ENCODE results near the gene KLHL3. TPM values are rescaled to one million over a fixed set of nuclear protein-coding genes. Genes with fewer than 3 reads are reported as not detected.

KLHL3 gene
- total and polyA plus RNA-seq, 10 donors, result 1.3 to 17.9 (median 9.5) TPM

DNA sequence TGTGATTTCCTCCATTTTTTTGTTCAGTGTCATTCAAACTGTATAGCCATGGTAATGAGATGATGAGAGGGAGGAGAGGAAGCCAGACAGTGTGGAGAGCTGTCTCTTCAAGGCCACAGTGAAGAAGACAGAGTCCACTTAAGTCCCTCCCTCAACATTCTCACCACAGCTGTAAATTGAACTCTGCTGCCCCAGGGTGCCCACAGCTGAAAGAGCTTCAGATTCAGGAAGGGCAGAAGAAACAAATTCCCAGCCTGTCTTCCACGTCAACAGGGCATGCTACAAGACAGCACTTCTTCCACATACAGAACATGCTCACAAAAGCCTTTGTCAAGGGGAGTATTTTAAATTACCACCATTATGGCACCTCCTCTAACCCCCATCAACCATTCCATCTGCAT, 100.4 kb downstream of the KLHL3 start:
- H3K4me1 ChIP-seq, result peaks cover 0 to 2% (median 0%) of the 10 kb centered on the region in 6 donors

DNA sequence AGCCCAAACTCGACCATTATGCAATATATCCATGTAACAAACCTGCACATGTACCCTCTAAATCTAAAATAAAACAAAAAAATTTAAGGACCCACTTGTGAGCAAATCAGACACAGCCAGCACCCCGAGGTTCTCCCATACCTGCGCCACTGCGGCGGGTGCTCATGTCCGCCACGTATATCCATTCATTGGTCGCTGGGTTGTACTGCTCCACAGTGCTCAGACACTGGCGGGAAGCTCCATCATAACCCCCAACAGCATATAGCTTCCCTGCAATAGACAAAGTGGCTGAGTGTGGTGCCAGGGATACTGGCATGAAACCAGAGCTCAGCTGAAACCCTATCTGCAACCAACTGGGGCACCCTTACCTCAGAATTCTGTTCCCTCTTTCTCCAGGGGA, 102.0 kb downstream of the KLHL3 start:
- TF ChIP-seq POLR2AphosphoS5 (IDR thresholded peaks at IDR 0.05), result no peak
- TF ChIP-seq, protein P1, sequence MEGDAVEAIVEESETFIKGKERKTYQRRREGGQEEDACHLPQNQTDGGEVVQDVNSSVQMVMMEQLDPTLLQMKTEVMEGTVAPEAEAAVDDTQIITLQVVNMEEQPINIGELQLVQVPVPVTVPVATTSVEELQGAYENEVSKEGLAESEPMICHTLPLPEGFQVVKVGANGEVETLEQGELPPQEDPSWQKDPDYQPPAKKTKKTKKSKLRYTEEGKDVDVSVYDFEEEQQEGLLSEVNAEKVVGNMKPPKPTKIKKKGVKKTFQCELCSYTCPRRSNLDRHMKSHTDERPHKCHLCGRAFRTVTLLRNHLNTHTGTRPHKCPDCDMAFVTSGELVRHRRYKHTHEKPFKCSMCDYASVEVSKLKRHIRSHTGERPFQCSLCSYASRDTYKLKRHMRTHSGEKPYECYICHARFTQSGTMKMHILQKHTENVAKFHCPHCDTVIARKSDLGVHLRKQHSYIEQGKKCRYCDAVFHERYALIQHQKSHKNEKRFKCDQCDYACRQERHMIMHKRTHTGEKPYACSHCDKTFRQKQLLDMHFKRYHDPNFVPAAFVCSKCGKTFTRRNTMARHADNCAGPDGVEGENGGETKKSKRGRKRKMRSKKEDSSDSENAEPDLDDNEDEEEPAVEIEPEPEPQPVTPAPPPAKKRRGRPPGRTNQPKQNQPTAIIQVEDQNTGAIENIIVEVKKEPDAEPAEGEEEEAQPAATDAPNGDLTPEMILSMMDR (IDR thresholded peaks at IDR 0.05 in 8 of 11, conservative IDR thresholded peaks at IDR 0.05 in 3 of 11), result no peak
- TF ChIP-seq POLR2A (IDR thresholded peaks at IDR 0.05), result no peak
- Histone ChIP-seq H3K27ac (no peak overlapping the region), H3K27me3 (replicated peaks in 1 of 7) (no peaks in the 10 kb centered on the region), H3K4me3 (no peak overlapping the region), H3K36me3 (peaks cover 0 to 19% (median 4%) of the 10 kb centered on the region in 6 donors), H3K9me3 (peaks cover 0 to 5% (median 1%) of the 10 kb centered on the region in 8 donors), H3K4me1 (peaks cover 0 to 15% (median 7%) of the 10 kb centered on the region in 6 donors)
- intact Hi-C loops (cut with DNase I; ENCODE audit: low total_unique reads), result no loop called here
- DNase-seq, result no peak
- 94 to 98% (median 96%) methylated on average over 9 of the region's 9 CpGs for WGBS, 5 donors

More for the DNA sequence above, 100.4 kb downstream of the KLHL3 start:
- DNase-seq, result no peak
- Histone ChIP-seq H3K4me3 (no peak overlapping the region), H3K27me3 (replicated peaks in 1 of 7) (no peaks in the 10 kb centered on the region), H3K36me3 (peaks cover 0 to 26% (median 6%) of the 10 kb centered on the region in 6 donors), H3K27ac (no peak overlapping the region), H3K9me3 (peaks cover 0 to 5% (median 1%) of the 10 kb centered on the region in 8 donors)
- TF ChIP-seq, protein P1 (IDR thresholded peaks at IDR 0.05 in 8 of 11, conservative IDR thresholded peaks at IDR 0.05 in 3 of 11), result no peak
- TF ChIP-seq POLR2A (IDR thresholded peaks at IDR 0.05), result no peak
- TF ChIP-seq POLR2AphosphoS5 (IDR thresholded peaks at IDR 0.05), result no peak
- WGBS, 5 donors, result 69 to 85% (median 74%) methylated on average over 1 of the region's 1 CpG
- intact Hi-C loops (cut with DNase I; ENCODE audit: low total_unique reads), result no loop called here

DNA sequence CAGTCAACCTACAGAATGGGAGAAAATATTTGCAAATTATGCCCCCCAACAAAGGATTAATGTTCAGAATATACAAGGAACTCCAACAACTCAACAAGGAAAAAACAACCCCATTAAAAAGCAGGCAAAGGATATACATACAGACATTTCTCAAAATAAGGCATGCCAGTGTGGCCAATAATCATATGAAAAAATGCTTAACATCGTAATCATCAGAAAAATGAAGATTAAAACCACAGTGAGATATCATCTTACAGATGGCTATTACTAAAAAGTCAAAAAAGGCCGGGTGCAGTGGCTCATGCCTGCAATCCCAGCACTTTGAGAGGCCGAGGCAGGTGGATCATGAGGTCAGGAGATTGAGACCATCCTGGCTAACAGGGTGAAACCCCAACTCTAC, 103.2 kb downstream of the KLHL3 start:
- TF ChIP-seq POLR2A (IDR thresholded peaks at IDR 0.05) (no peak), POLR2AphosphoS5 (IDR thresholded peaks at IDR 0.05) (no peak)
- TF ChIP-seq, protein P1 (IDR thresholded peaks at IDR 0.05 in 8 of 11, conservative IDR thresholded peaks at IDR 0.05 in 3 of 11), result no peak
- H3K36me3 ChIP-seq, result peaks cover 0 to 13% (median 2%) of the 10 kb centered on the region in 6 donors
- DNase-seq, result no peak
- peaks cover 0 to 4% (median 1%) of the 10 kb centered on the region in 8 donors for H3K9me3 ChIP-seq
- 84 to 98% (median 94%) methylated on average over 3 of the region's 3 CpGs for WGBS, 5 donors
- no peak overlapping the region for H3K27ac ChIP-seq
- intact Hi-C loops (cut with DNase I; ENCODE audit: low total_unique reads), result no loop called here
- H3K4me3 ChIP-seq, result no peak overlapping the region
- H3K4me1 ChIP-seq, result peaks cover 0 to 15% (median 7%) of the 10 kb centered on the region in 6 donors
- H3K27me3 ChIP-seq (replicated peaks in 1 of 7), result no peaks in the 10 kb centered on the region

DNA sequence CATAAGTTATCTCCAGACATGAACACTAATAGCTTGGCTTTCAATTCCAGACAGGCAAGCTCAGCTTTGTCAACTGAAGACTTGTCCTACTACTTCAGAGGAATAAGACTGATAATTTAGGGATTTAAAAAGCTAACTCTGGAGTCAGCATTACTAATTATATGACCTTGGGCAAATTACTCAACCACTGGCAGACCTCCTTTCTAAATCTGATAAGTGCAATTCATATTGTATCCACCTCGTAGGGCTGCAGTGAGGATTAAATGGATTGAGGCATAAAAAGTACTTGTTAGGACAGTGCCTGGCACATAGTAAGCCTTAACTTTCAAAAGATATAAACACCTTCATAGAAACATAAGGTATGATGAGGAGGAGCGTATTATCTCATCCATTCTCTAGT, 104.4 kb downstream of the KLHL3 start:
- Histone ChIP-seq H3K27me3 (replicated peaks in 1 of 7) (no peaks in the 10 kb centered on the region), H3K36me3 (peaks cover 0 to 5% (median 0%) of the 10 kb centered on the region in 6 donors), H3K27ac (no peak overlapping the region), H3K4me3 (no peak overlapping the region), H3K4me1 (peaks cover 0 to 15% (median 7%) of the 10 kb centered on the region in 6 donors), H3K9me3 (no peaks in the 10 kb centered on the region)
- no peak for DNase-seq
- WGBS, 5 donors, result 76 to 86% (median 84%) methylated on average over 2 of the region's 2 CpGs
- TF ChIP-seq POLR2AphosphoS5 (IDR thresholded peaks at IDR 0.05) (no peak), POLR2A (IDR thresholded peaks at IDR 0.05) (no peak)
- TF ChIP-seq, protein P1 (IDR thresholded peaks at IDR 0.05 in 8 of 11, conservative IDR thresholded peaks at IDR 0.05 in 3 of 11), result no peak
- intact Hi-C loops (cut with DNase I; ENCODE audit: low total_unique reads), result no loop called here
